ENCODE results near the gene GLRX.

GLRX gene

DNA sequence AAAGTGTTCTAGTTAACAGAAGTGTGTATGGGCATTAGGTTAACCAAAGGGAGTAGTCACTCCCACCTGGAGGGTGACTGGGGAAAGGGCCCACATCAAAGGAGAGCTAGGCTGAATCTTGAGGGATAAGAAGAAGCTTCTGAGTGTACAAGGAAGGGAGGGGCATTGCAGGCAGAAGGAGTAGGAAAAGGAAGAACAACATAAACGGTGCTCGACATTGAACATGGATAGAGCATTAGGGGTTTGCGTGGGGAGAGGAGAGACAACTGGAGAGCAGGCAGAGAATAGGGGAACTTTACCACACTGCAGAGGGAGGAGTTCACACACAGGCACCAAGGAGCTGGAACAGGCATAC is 5.3 kb upstream of the GLRX start:
- Mint-ChIP-seq H3K27me3 (ENCODE audit: low read depth) (no peaks in the 10 kb centered on the region), H3K4me1 (ENCODE audit: low read depth) (peaks cover 35% of the 10 kb centered on the region), H3K36me3 (ENCODE audit: low read depth) (no peaks in the 10 kb centered on the region), H3K9me3 (no peaks in the 10 kb centered on the region), H3K4me3 (no peak overlapping the region), H3K27ac (no peak overlapping the region)
- no peak for DNase-seq (ENCODE audit: low spot score)

DNA sequence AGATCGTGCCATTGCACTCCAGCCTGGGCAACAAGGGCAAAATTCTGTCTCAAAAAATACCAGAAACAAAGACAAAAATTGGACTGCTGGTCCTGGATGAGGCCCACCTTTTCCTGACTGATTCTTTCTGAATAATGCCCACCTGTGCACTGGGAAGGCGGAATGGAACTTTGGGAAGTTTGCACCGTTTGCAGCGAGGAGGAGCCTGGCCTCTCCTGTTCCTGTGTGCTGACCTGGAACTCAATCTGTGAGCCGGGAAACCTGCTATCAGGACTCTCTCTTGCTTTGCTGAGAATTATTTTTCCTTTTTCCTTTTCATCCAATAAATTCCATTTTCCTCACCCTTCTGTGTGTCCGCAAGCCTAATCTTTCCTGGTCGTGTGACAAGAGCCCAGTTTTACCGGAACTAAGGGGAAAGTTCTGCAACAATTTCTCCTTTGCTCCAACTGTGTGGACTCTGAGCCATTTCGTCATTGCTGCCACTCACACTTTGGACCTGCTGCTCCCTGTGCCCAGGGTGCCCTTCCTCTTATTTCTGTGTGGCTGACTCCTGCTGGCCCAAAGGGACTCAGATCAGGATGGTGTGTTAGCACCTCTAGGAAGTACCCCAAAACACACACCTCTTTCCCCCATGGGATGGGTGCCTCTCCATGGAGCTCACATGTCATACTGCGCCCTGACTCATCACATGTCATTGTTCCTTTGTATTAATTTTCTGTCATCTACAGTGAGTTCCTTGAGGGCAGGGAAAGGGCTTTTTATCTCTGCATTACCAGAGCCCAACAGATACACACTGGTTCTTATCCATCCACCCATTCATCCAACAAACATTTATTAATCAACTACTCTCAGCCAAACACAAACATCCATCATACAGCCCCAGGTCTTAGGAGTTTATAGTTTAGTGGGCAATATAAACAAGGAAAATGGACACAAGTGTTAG is 4.7 kb upstream of the GLRX start:
- H3K27ac Mint-ChIP-seq, result no peak overlapping the region
- H3K9me3 Mint-ChIP-seq, result no peaks in the 10 kb centered on the region
- peaks cover 35% of the 10 kb centered on the region for H3K4me1 Mint-ChIP-seq (ENCODE audit: low read depth)
- no peaks in the 10 kb centered on the region for H3K27me3 Mint-ChIP-seq (ENCODE audit: low read depth)
- no peak for DNase-seq (ENCODE audit: low spot score)
- H3K36me3 Mint-ChIP-seq (ENCODE audit: low read depth), result no peaks in the 10 kb centered on the region
- H3K4me3 Mint-ChIP-seq, result no peak overlapping the region

DNA sequence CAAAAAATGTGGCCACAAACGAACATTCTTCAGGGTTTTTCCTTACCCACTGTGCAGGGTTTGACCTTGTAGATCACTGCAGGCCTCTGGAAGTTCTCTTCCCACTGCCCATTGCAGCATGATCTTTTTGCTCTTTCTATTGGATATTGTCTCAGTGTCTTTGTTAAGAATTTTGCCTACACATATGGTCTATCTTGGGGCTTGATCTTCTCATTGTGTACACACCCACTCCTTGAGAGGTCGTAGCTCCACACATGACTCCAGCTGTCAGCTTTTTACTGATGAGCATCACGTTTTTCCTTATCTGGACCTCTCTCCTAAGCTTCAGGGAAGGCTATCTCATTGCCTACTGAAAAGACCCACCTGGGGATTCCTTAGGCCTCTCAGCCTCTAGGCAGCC is 3.0 kb upstream of the GLRX start:
- Mint-ChIP-seq H3K9me3 (no peaks in the 10 kb centered on the region), H3K27ac (peak overlapping the region; percentile 14), H3K27me3 (ENCODE audit: low read depth) (no peaks in the 10 kb centered on the region), H3K4me1 (ENCODE audit: low read depth) (peaks cover 46% of the 10 kb centered on the region), H3K36me3 (ENCODE audit: low read depth) (peaks cover 8% of the 10 kb centered on the region), H3K4me3 (peak overlapping the region; percentile 49)
- no peak for DNase-seq (ENCODE audit: low spot score)

DNA sequence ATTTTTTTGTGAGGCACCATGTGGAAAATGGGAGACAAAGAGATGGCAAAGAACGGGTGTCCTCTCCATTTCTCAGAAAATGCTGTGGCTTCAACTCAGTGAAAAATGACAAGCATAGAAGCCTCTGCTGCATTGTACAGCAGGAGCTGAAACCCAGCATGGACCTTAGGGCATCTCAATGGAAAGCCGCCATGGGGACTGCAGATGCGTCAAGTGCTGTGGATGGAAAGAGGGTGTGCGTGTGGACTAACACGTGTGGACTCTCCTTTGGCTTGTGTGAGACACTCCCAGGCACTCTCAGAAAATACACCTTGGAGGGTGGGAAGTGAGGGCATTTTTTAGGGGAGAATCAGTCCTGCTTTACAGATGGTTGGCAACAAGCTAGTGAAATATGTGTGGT is 2.2 kb upstream of the GLRX start:
- Mint-ChIP-seq H3K9me3 (no peaks in the 10 kb centered on the region), H3K27me3 (ENCODE audit: low read depth) (no peaks in the 10 kb centered on the region), H3K4me3 (peak overlapping the region; percentile 99), H3K36me3 (ENCODE audit: low read depth) (peaks cover 8% of the 10 kb centered on the region), H3K27ac (peak overlapping the region; percentile 83), H3K4me1 (ENCODE audit: low read depth) (peaks cover 46% of the 10 kb centered on the region)
- DNase-seq (ENCODE audit: low spot score), result no peak

DNA sequence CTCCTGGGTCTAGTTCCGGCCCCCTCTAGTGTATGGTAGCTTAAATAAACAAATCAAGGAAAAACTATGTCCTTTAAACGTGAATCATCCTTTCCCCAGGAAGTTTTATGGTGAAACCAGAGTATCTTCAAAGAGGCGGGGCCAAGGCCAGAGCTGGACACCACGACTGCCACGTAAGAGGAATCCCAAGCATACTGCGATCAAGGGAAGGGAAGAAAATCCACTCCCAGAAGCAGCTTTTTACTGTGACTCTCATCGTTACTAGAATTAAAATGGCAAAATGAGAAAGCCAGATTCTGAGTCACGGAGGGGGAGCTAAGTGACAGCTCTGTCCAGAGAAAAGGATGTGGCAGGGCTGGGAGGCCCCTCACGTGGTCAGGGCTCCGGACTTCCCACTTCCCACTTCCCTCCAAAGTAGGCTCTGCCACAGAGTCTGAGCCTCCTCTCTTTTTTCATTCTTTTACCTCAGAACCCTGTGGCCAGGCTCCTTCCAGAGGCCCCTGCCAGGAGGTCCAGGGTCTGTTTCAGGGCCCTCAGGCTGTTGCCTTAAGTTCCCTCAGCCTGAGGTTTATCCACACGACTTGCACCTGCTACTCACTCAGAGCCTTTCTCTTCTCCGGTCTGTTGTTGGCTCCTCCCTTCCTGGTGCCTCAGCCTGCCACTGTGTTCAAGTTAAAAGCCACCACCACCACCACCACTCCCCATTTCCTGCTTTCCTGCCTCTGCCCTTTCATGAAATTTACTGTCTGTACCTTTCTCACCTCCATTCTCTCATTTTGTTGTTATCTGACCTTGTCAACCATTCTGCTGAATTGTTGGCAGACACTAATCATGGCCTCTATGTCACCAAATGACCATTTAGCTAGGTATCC is 1.4 kb upstream of the GLRX start:
- peaks cover 10% of the 10 kb centered on the region for H3K36me3 Mint-ChIP-seq (ENCODE audit: low read depth)
- H3K9me3 Mint-ChIP-seq, result no peaks in the 10 kb centered on the region
- peak overlapping the region; percentile 99 for H3K4me3 Mint-ChIP-seq
- peak; percentile 50 for DNase-seq (ENCODE audit: low spot score)
- H3K27ac Mint-ChIP-seq, result peak overlapping the region; percentile 83
- no peaks in the 10 kb centered on the region for H3K27me3 Mint-ChIP-seq (ENCODE audit: low read depth)
- peaks cover 51% of the 10 kb centered on the region for H3K4me1 Mint-ChIP-seq (ENCODE audit: low read depth)

DNA sequence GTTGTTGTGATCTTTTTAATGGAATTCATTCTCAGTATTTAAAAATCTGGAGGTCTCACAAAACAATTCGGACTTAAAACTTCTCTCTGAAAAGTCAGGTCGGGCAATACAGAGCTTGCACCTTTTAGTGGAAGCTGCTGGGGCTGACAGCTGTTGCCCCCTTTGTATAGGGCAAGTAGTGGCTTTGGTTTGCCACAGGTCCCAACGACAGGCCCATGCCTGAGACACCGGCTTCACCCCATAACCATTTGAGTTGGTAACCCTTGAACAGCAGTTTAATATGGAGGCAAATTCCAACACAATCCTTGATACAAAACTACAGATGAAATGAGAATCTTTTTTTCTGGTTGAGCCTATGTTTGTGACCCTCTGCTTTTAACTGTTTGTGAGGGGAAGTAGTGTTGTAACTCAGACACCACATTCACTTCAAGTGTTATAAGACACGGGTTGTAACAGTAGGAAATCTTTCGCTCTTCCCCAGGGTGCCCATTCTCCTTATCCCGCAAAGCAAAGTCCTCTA is 752 bp upstream of the GLRX start:
- peak overlapping the region; percentile 83 for H3K27ac Mint-ChIP-seq
- H3K9me3 Mint-ChIP-seq, result no peaks in the 10 kb centered on the region
- no peaks in the 10 kb centered on the region for H3K27me3 Mint-ChIP-seq (ENCODE audit: low read depth)
- peaks cover 57% of the 10 kb centered on the region for H3K4me1 Mint-ChIP-seq (ENCODE audit: low read depth)
- H3K36me3 Mint-ChIP-seq (ENCODE audit: low read depth), result peaks cover 17% of the 10 kb centered on the region
- peak overlapping the region; percentile 99 for H3K4me3 Mint-ChIP-seq
- DNase-seq (ENCODE audit: low spot score), result no peak

DNA sequence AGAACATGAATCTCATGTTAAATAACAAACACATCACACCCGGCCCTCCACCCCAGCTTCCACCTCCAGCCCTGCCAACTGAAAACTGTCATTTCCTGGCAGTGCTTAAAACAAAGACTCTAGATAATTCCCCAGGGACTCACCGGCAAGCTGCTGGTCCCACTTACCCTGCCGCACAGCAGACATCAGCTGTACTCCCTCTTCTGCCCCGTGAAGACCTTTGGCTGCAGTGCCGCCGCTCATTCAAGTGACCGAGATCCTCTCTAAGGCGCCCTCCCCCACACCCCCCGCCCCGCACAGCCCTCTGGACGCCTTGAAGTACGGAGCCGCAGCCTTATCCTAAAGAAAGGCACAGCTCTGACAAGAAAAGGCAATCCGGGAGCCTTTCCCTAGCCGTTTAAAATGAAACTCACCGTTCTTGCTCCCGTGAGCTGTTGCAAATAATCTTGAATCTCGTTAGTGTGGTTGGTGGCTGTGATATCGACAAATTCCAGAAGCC is 434 bp downstream of the GLRX start:
- Mint-ChIP-seq H3K27me3 (ENCODE audit: low read depth) (no peaks in the 10 kb centered on the region), H3K4me3 (peak overlapping the region; percentile 99), H3K9me3 (no peaks in the 10 kb centered on the region), H3K36me3 (ENCODE audit: low read depth) (peaks cover 21% of the 10 kb centered on the region), H3K27ac (peak overlapping the region; percentile 83), H3K4me1 (ENCODE audit: low read depth) (peaks cover 60% of the 10 kb centered on the region)
- peak; percentile 14 for DNase-seq (ENCODE audit: low spot score)

DNA sequence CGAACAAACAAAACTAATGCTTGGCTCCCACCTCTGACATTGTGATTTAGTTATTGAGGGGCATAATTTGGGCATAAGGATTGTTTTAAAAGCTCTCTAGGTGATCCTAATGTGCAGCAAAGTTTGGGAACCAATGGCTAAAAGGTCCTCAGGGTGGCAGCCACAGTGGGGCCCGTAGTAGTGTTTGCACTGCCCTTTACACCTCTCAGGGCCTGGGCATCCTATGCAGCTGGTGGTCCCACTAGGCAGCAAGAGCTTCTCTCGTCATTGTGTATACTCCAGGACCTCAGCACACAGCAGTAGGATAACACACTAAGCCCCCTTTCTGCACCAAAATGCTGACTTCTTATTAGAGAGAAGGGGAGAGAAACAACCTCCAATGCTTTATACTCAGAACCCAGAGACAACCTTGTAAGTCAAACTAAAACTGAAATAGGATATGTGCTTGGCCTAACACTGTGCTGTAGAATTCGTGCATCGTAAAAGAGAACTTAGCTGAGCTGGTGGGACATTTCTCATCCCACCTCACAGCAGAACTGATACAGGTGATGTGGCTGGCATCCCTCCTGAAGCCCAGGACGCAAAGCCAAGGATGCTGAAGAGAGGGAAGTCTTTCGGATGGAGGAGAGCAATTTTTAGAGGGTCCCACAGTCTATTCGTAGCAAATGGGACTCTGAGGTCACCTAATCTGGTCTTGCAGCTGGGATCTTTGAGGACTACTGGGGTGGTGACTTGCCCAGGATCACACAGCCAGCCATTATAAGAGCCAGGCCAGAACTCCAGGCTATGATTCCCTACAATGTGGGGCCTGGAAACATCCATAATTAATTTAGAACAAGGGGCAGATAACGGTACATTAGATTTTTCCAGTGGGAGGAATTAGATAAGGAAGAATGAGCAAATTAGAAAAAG is 1.2 kb downstream of the GLRX start:
- Mint-ChIP-seq H3K27ac (peak overlapping the region; percentile 83), H3K9me3 (no peaks in the 10 kb centered on the region), H3K27me3 (ENCODE audit: low read depth) (no peaks in the 10 kb centered on the region), H3K4me1 (ENCODE audit: low read depth) (peaks cover 61% of the 10 kb centered on the region), H3K36me3 (ENCODE audit: low read depth) (peaks cover 26% of the 10 kb centered on the region), H3K4me3 (peak overlapping the region; percentile 99)
- DNase-seq (ENCODE audit: low spot score), result no peak

DNA sequence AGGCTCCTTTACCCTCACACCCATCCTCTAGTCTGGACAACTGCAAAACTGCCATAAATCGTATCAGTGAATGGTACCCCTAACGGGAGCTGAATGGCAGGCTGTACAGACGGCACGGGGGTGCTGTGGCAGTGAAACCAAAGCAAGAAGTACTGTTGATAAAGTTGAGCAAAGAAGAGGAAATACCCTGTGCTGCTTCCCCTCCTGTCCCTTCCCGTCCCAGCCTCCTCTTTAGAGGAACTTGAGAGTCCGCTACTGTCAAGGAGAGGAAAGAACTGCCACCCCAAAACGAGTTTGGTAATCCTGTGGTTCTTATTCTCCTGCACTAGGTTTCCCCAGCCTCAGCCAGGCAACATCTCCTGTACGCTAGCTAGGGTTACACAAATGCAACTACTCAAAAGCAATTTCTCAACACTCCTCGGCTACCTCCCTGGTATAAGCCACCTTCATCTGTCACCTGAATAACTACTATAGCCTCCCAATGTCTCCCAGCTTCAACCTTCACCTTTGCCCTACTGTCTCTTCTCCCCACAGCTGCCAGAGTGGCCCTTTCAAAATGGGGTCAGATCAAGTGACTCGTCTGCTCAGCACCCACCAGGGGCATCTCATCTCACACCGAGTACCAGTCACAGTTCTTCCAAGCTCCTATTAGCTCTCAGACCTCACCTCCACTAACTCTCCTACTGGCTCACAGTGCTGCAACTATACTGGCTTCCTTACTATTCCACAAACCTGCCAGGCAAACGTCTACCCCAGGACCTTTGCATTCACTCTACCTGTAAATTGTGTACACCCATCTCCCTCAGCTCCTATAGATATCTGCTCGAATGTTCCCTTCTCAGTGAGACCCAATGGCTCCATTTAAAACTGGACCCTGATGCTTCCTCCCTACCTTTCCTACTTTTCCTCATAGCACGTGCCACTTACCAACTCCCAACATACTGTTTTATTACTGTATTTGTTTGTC is 4.1 kb downstream of the GLRX start:
- peak overlapping the region; percentile 75 for H3K4me3 Mint-ChIP-seq
- no peaks in the 10 kb centered on the region for H3K9me3 Mint-ChIP-seq
- no peak for DNase-seq (ENCODE audit: low spot score)
- peaks cover 53% of the 10 kb centered on the region for H3K4me1 Mint-ChIP-seq (ENCODE audit: low read depth)
- H3K27ac Mint-ChIP-seq, result peak overlapping the region; percentile 60
- peaks cover 47% of the 10 kb centered on the region for H3K36me3 Mint-ChIP-seq (ENCODE audit: low read depth)
- no peaks in the 10 kb centered on the region for H3K27me3 Mint-ChIP-seq (ENCODE audit: low read depth)

DNA sequence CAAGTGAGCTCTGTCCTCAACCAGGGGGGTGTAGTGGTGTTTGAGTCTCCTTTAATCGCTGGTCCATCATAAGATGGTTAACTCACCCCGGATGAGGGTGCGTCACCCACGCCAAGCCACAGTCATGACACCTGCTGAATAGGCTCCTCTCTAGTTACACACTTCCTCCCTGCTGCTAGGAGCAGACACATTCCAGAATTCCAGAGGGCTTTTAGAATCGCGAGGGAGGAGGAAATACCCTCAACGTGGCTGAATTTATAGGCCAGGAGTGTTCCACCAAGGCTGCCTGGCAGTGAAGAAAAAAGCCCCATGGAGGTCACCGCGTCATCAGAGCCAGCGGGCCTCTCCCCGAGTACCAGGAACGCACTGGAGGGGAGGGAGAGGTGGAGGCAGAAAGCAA is 5.1 kb downstream of the GLRX start:
- H3K4me3 Mint-ChIP-seq, result peak overlapping the region; percentile 75
- H3K27ac Mint-ChIP-seq, result peak overlapping the region; percentile 39
- peaks cover 52% of the 10 kb centered on the region for H3K4me1 Mint-ChIP-seq (ENCODE audit: low read depth)
- DNase-seq (ENCODE audit: low spot score), result no peak
- H3K36me3 Mint-ChIP-seq (ENCODE audit: low read depth), result peaks cover 52% of the 10 kb centered on the region
- H3K27me3 Mint-ChIP-seq (ENCODE audit: low read depth), result no peaks in the 10 kb centered on the region
- no peaks in the 10 kb centered on the region for H3K9me3 Mint-ChIP-seq

DNA sequence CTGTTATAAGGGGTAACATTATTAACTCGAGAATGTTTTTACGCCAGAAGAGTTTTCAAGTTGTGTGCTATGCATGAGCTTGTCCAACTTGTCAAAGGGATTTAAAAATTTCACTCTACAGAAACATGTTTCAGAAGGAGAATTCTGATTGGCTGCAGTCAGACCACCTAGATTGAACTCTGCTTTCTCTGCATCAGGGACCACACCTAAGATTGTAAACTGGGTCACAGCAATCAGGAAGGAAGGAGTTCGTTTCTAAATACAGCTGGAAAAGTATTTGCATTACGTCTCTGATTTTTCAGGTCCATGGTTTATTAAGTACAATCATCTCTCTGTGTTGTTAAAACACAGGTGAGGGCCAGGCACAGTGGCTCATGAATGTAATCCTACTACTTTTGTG is 5.8 kb downstream of the GLRX start:
- peaks cover 55% of the 10 kb centered on the region for H3K4me1 Mint-ChIP-seq (ENCODE audit: low read depth)
- H3K27ac Mint-ChIP-seq, result no peak overlapping the region
- no peak for DNase-seq (ENCODE audit: low spot score)
- peak overlapping the region; percentile 75 for H3K4me3 Mint-ChIP-seq
- H3K36me3 Mint-ChIP-seq (ENCODE audit: low read depth), result peaks cover 57% of the 10 kb centered on the region
- no peaks in the 10 kb centered on the region for H3K9me3 Mint-ChIP-seq
- H3K27me3 Mint-ChIP-seq (ENCODE audit: low read depth), result no peaks in the 10 kb centered on the region

DNA sequence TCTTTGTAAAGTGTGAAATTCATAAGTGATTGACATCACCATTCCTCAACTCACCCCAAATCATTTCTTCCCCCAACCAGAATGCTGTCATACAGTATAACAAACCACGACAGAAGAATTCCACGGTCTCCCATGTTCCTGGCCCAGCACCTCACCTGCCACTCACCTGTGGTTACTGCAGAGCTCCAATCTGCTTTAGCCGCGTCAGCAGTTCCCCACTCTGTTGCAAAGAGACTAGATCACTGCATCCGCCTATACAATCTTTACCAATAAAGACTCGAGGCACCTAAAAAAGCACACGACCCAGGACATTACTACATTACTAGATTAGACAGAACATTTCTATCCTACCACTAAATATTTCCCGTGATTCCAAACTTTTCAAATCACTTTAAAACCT is 6.2 kb downstream of the GLRX start:
- Mint-ChIP-seq H3K36me3 (ENCODE audit: low read depth) (peaks cover 56% of the 10 kb centered on the region), H3K27ac (no peak overlapping the region), H3K4me3 (no peak overlapping the region)

More for the DNA sequence above, 6.2 kb downstream of the GLRX start:
- Mint-ChIP-seq H3K9me3 (no peaks in the 10 kb centered on the region), H3K27me3 (ENCODE audit: low read depth) (no peaks in the 10 kb centered on the region), H3K4me1 (ENCODE audit: low read depth) (peaks cover 55% of the 10 kb centered on the region)
- no peak for DNase-seq (ENCODE audit: low spot score)

Data from T-helper 2 cell treated with Interferon-gamma antibody and Interleukin-4, amounts not matched to agents 5 μg/mL and 100 μg/mL, for 36 hours (primary cell).